ENCODE results near the gene TOR4A.
"Not testable (repeated sequence)": the region's sequence is repeated elsewhere in the genome, so short reads cannot be mapped to it uniquely, and the experiment has no call there.

TOR4A gene

DNA sequence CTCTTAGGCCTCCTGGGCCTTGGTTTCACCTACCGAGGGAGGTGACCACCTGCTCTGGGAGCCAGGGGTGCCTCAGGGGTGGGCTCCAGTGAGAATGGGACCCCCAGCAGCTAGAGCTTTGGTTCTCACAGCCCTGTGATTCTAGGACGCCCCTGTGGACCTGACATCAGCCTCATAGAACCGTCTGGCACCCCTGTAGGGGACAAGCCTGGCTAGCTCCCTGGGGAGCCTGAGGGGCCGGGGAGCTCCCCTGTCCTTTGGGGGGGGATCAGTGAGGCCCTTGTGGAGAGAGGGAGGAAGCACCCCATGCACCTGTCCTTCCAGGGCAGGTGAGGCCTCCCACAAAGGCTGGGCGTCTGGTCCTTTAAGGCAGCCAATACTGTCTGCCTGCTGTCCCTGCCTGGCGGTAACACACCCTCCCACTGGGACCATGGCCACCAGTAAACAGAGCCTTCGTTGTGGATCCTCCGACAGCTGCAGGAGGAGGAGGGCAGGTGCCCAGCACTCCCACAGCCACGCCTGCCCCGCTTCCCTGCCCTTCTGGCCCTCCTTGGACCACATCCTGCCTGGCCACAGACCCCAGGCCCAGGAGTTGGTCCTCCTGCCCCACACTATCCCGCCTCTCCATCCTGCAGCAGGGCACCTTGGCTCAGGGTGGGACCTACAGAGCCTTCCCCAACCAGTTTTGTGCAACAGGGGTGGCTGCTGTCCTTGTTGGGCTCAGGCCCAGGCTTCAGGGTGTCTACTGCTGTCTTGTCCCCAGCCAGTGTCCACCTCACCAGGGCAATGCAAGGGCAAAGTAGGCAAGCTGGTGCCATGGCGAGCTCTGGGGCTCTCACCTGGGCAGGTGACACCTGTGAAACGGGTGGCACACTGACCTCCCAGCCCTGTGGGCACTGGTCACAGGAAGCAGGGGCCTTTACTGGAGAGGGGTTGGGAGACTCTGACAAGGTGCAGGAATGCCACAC, 39.5 kb upstream of the TOR4A start:
- DNase-seq (ENCODE audit: low read depth in 2 of 2), result no peak

DNA sequence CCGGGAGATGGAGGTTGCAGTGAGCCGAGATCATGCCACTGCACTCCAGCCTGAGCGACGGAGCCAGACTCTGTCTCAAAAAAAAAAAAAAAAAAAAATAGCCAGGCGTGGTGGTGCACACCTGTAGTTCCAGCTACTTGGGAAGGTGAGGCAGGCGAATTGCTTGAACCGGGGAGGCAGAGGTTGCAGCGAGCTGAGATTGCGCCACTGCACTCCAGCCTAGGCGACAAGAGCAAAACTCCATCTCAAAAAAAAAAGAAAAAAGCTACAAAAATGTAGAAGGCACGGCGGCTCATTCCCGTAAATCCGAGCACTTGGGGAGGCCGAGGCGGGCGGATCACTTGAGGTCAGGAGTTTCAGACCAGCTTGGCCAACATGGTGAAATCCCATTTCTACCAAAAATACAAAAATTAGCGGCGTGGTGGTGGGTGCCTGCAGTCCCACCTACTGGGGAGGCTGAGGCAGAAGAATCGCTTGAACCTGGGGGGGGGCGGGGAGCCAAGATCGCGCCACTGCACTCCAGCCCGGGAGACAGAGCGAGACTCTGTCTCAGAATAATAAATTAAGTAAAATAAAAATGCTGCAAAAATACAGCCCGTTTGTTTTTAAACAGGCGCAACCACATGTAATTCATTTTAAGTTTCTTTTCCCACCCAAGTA, 37.9 kb upstream of the TOR4A start:
- not testable (repeated sequence) for DNase-seq (ENCODE audit: low read depth in 2 of 2)

DNA sequence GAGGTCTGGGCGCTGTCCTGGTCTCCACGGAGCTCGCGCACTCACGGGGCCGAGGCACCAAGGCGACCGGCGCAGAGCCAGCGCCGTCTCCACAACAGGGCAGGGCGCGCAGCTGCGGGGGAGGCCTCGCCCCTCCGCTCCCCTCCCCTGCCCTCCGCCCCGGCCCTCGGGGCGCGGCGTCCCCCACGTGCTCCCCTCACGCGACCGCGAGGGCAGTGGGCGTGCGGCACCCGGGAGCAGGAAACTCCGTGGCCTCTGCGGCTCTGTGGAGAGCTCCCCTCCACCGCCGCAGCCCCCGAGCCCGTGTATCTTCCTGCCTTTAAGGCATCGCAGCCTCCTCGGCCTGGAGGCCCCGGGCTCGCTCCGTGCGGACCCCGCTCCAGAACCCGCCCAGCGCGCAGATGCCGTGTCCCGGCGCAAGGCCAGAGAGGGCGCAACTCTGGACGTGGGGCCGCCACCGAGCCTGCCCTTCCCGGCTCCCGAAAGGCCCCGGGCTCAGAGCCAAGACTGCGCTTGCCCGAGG, 37.1 kb upstream of the TOR4A start:
- DNase-seq (ENCODE audit: low read depth in 2 of 2), result peak; percentile 61 to 63

DNA sequence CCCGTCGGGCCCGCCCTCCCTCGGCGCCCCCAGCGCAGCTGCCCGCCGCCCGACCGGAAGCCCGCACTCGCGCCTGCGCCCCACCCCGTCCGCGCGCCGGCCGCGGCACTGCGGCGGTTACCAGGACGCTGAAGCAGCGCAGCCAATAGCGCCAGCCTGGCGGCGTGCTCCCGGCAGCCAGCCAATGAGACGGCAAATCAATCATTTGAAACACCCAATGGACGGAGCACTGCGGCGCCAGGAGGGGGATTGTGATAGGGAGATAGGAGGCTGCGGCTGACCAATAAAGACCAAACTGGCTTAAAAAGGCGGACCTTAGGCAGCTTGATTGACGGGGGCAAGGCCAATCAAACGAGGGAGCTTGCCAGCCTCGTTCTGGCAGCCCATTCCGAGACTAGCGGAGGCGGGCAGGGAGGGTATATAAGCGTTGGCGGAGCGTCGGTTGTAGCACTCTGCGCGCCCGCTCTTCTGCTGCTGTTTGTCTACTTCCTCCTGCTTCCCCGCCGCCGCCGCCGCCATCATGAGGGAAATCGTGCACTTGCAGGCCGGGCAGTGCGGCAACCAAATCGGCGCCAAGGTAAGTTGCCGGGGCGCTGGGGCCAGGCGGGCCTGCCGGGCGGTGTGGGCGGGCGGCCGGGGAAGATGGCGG, 36.6 kb upstream of the TOR4A start, which contains the start of gene TUBB4B:
Gene TUBB4B (plus strand): TSS at position 447 of the 649 bp plus-strand sequence. CDS start 74 bp downstream, at position 521.
- DNase-seq (ENCODE audit: low read depth in 2 of 2), result peak; percentile 89 to 96

DNA sequence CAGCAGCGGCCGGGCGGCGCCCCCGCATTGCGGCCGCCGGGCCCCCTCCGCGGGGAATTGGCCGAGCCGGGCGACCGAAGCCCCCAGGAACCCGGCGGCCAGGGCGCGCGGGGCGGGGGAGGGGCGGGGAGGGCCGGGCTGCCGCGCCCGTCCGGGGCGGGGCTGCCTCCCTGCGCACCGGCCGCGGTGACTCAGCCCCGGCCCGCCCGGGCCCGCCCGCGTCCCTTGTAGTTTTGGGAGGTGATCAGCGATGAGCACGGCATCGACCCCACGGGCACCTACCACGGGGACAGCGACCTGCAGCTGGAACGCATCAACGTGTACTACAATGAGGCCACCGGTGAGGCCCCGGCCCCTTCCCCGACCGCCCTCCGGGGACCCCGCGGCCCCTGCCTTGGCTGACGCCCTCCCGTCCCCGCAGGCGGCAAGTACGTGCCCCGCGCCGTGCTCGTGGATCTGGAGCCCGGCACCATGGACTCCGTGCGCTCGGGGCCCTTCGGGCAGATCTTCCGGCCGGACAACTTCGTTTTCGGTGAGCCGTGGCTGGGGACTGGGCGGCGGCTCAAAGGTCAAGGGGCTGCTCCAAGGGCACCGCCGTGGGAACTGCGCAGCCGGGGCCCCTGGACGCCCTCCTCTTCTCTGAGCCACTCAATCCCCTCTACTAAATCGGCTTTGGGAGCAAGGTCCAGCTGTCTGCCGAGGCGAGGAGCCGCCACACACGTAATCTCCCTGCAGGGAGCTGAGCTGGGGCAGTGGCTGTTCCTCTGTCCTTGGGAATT, 35.8 kb upstream of the TOR4A start:
- peak; percentile 65 to 69 for DNase-seq (ENCODE audit: low read depth in 2 of 2)

DNA sequence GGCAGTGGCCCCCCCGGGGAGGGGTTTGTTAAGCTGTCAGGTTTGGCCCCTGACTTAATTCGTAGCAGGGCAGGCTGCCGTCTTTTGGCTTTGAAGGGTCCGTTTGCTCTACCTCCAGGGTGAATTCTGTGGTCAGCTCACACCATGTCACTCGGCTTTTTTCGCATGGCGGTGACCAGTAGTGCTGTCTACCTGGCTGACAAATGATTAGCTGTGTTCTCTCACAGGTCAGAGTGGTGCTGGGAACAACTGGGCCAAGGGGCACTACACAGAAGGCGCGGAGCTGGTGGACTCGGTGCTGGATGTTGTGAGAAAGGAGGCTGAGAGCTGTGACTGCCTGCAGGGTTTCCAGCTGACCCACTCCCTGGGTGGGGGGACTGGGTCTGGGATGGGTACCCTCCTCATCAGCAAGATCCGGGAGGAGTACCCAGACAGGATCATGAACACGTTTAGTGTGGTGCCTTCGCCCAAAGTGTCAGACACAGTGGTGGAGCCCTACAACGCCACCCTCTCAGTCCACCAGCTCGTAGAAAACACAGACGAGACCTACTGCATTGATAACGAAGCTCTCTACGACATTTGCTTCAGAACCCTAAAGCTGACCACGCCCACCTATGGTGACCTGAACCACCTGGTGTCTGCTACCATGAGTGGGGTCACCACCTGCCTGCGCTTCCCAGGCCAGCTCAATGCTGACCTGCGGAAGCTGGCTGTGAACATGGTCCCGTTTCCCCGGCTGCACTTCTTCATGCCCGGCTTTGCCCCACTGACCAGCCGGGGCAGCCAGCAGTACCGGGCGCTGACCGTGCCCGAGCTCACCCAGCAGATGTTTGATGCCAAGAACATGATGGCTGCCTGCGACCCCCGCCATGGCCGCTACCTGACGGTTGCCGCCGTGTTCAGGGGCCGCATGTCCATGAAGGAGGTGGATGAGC, 35.0 kb upstream of the TOR4A start:
- DNase-seq (ENCODE audit: low read depth in 2 of 2), result no peak

DNA sequence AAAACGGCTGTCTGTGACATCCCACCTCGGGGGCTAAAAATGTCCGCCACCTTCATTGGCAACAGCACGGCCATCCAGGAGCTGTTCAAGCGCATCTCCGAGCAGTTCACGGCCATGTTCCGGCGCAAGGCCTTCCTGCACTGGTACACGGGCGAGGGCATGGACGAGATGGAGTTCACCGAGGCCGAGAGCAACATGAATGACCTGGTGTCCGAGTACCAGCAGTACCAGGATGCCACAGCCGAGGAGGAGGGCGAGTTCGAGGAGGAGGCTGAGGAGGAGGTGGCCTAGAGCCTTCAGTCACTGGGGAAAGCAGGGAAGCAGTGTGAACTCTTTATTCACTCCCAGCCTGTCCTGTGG, 34.3 kb upstream of the TOR4A start:
- DNase-seq (ENCODE audit: low read depth in 2 of 2), result not testable (repeated sequence)

DNA sequence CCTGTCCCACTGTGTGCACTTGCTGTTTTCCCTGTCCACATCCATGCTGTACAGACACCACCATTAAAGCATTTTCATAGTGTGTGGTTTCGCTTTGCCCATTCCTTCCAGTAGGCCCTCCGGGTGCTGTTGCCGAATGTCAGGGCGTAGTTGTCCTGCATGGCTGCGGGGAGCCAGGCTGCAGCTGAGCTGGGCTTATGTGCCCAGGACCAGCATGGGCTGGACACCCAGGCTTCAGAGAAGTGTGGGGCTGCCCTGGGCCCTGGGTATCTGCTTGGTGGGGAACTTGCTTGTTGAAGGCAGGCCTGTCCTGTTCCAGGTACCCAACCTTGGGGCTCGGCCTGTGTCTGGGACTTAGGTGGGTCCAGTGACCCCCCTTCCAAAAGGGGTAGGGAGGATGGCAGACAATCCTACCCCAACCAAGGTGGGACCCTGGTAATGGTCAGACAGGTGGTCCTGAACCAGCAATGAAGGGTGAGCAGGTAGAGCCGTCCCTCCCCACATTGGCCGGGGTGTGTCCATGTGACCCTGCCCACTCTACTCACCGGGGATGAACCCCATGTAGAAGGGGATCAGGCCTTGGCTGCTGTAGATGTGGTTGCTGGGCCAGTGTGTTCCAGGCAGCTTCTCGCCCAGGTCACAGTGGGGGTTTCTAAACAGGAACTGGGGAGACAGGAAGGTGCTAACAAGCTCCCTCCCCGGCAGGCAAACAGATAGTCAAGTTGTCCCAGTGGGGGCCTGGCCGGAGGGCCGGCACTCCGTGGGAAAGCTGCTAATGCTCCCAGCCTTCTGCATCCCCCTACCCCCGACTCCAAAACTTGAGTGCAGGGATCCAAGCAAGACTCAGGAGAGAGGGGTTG, 33.7 kb upstream of the TOR4A start:
- no peak for DNase-seq (ENCODE audit: low read depth in 2 of 2)

DNA sequence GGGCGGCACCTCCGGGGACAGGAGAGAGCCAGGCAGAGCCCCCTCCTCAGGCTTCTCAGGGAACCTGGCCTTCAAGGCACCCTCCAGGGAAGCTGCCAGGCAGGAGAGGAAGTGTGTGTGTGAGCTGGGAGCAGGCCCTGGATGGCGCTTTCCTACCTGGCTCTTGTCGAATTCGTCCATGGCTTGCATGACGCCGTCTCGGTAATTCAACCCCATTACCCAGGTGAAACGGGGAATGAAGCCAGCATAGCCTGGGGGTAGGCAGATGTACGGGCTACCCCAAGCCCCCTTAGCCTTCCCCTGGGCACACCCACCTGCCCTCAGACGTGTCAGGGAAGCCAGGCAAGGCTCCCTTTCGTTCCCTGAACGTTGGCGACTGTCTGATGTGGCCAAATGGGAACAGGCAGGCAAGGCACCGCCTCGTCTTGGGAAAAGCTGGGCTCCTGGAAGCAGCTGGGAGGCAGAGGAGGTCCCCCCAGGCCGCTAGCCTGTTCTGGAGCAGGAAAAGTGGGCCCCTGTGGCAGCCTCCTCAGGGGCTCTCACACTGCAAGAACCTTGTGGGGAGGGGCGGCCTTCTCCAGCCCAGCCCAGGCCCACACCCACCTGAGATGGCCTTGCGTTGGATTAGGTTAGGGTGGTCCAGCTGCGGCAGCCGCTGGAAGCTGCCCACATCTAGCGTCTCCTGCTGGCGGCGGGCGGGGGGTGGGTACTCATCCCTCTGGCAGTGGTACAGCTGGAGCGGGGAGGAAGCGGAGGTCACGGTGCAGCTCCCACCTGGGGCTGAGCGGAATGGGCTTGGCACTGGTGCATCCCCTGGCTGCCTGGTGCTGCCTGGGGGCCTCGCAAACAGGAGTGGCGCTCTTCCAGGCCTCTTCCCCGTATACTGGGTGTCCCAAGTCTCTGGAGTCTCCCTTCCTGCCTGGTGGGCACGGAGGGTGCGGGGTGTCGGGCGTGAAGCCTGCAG, 32.8 kb upstream of the TOR4A start:
- DNase-seq (ENCODE audit: low read depth in 2 of 2), result no peak

DNA sequence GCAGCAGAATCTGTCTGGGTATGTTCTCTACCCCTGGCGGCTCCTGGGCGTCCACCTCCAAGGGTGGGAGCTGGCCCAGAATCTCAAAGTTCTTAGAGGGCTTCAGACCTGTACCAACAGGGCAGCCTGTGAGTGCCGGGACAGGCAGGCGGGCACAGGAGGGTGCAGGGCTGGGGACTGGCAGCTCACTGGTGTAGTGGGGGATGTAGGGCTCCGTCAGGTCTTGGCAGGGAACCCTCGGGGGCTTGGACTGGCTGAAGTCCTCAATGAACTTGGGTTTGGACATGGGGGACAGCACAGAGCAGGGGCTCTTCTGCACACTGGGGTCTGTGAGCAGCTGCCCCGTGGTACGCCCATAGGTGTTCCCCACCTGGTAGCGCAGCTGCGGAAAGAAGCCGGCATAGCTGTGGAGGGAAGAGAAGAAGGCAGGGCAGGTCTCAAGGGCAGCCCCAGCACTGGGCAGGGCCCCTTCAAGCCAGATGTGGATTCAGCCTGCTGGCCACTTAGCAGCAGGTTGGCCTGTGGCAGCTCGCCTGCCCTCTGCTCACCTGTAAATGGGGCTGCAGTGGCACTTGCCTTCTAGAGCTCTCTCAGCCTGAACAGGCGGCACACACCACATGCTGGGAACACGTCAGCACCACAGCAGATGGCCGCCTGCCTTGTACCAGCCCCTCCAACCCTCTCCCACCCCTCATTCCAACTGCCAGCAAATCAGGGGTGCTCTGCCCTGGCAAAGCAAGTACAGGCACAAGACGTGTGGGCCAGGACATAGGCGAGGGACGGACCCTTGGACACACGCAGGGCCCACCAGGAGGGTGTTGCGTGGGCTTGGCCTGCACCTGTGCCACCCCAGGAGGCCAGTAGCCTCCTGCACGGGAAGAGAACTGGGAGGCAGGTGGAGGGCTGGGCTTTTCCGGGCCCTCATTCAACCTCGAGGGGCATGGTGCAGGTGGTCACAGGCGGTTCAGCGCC, 31.8 kb upstream of the TOR4A start:
- DNase-seq (ENCODE audit: low read depth in 2 of 2), result no peak

DNA sequence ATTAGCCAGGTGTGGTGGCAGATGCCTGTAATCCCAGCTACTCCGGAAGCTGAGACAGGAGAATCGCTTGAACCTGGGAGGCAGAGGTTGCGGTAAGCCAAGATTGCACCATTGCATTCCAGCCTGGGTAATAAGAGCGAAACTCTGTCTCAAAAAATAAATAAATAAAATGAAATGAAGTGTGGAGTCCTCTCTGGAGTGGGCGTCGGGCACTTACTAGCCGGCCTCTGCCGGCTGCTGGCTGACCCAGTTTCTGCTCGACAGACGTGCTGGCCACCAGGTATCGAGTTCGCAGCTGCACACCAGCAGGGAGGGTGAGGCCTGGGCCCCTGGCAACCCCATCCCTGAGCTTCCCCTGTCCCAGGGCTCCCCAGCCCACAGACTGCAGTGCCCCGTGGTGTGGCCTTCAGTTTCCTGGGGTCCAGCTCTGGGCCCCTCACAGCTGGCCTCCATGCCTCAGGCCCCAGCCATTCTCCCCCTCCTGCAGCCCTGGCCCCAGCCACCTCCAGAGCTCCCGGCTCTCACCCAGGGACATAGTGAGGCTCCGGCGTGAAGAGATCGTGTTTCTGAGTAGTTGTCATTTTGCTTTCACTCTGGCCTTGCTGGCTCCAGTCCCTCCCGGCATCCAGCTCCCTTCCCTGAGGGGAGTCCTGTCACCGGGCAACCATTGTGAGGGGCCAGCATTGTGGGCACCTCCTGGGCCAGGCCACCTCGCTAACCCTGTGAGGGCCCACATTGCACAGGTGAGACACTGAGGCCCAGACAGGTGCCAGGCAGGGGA, 30.2 kb upstream of the TOR4A start:
- no peak for DNase-seq (ENCODE audit: low read depth in 2 of 2)

DNA sequence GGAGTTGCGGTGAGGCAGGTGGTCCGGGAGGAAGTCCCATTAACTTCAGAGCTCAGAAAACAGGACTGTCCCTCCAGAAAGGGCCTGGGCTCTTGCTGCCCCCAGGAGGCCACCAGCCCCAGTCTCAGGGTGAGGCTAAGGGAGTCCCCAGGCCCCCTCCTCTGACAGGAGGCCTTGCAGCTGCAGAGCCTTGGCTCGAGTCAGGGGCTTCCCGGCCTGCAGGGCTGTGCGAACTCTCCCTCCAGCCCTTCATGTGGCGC, 29.7 kb upstream of the TOR4A start:
- DNase-seq (ENCODE audit: low read depth in 2 of 2), result no peak

DNA sequence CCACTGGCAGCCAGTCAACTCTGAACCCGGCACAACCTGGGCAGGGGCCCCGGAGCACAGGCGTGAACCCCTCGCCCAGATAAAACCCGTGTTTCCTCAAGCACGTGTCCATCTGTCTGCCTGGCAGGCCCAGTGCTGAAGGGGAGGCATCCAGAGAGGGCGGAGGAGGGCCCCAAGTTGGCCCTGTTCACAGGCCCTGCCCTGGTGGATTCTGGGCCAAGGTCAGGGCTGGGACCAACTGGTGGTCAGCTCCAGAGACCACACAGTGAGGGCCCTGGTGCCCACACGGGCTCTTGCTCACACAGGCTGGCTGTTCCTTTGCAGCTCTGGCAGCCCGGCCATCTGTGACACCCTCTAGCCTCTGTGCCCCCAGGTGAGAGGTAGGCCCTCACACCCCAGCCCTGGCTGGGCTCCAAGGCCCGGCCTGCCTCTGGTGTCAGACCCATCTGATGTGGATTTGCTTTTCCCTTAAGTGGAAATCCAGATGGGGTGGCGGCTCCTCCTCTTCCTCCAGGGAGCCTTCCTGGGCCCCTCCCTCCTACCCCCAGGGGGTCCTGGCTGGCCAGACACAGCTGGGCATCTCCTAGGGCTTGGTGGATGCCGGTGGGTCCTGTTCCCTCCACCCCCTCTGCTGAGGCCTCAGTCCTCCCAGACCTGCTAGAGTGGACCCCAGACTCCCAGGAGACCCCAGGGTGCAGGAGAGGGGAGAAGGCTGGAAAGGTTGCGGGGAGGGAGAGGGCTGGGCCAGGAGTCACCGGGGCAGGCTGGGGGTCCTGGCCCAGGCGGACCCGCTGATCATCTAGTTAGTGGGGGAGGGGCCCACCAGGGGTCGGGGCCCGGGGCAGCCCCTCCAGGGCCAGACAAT, 27.0 kb upstream of the TOR4A start:
- no peak for DNase-seq (ENCODE audit: low read depth in 2 of 2)

DNA sequence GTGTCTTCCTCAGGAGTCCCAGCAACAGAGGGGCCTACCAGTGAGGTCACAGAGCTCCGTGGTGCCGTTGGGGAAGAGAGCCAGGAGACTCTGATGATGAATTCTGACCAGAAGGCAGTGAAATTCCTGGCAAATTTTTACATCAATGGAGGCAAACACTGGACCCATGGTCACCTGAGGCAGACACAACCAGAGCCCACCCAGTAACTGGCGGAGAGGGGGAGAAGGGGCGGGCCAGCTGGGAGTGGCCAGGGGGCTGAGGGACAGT, 26.4 kb upstream of the TOR4A start, which contains the start of gene STPG3:
Gene STPG3 (plus strand): TSS at position 93 of the 268 bp plus-strand sequence. CDS start 1 bp downstream, at position 94.
- DNase-seq (ENCODE audit: low read depth in 2 of 2), result no peak

DNA sequence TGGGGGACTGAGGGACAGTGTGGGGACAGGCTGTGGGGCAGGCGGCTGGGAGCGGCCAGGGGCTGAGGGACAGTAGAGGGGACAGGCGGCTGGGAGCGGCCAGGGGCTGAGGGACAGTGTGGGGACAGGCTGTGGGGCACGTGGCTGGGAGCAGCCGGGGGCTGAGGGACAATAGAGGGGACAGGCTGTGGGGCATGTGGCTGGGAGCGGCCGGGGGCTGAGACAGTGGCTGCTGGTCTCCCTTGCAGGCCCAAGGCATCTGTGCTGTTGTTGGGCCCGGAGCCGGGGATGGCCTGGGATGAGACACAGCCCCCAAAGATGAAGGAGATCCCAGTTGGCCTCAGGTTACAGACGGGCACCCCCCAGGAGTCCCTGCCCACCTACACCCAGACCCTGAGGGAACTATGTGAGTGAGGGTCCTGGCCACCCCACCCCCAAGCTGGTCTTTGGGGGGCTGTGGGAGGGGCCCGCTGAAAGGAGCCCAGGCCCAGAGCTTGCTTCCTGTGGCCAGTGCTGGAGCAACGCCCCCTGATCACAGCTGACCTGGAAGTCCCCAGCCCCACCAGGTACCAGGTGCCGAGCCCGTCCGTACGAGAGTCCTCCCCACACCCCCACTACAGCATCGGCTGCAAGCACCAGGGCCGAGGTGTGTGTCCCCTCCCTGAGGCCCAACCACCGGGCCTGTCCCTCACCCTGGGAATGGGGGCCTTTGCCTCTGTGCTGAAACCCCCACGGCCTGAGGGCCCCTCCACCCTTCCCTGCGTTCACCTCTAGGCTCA, 25.8 kb upstream of the TOR4A start:
- no peak for DNase-seq (ENCODE audit: low read depth in 2 of 2)

Measured in stimulated activated CD4-positive, alpha-beta T cell treated with anti-CD3 and anti-CD28 coated beads, Interleukin-1b, Interleukin-23, amount 100 ng/mL, for 4 hours (primary cell).